CD14-positive monocyte (primary cell): ENCODE results near the gene TAF10. TPM values are rescaled to one million over a fixed set of nuclear protein-coding genes. Genes with fewer than 3 reads are reported as not detected.

Source experiments
- DNase-seq, 3 donors: peaks; one replicate each; pipeline ENCODE4 v3.0.0-alpha.2; 2011 to 2022
- H2AFZ ChIP-seq: 2 replicates; pipeline ENCODE4 v1.6.0; 2012; ENCODE audit warnings: mild to moderate bottlenecking, low read depth, low read length, inconsistent platforms; ENCODE audit not compliant: insufficient read depth, poor library complexity, severe bottlenecking
- H3K27ac ChIP-seq, 2 donors: 1 replicate in 1 of 2; 2 replicates in 1 of 2; pipeline ENCODE4 v1.5.1; 2012 to 2013; ENCODE audit warnings: low read length in 2 of 2, control low read depth in 1 of 2, inconsistent platforms in 1 of 2, low read depth in 1 of 2, mild to moderate bottlenecking in 1 of 2
- H3K27me3 ChIP-seq, 2 donors: one replicate each; pipeline versions ENCODE4 v1.6.0 to v1.6.1; 2011 to 2013; ENCODE audit warnings: low read length in 2 of 2; ENCODE audit not compliant: control insufficient read depth in 2 of 2, insufficient read depth in 2 of 2
- H3K36me3 ChIP-seq, 2 donors: replicated peaks in 1 of 2; 1 replicate in 1 of 2; 2 replicates in 1 of 2; pipeline versions ENCODE4 v1.5.1 to v1.6.1; 2012 to 2013; ENCODE audit warnings: low read length in 2 of 2, control low read depth in 1 of 2, inconsistent platforms in 1 of 2, mild to moderate bottlenecking in 1 of 2; ENCODE audit not compliant: insufficient read depth in 2 of 2, control insufficient read depth in 1 of 2
- H3K4me1 ChIP-seq, 2 donors: 1 replicate in 1 of 2; 2 replicates in 1 of 2; pipeline versions ENCODE4 v1.5.1 to v1.6.1; 2012 to 2013; ENCODE audit warnings: low read length in 2 of 2, control low read depth in 1 of 2, inconsistent platforms in 1 of 2, mild to moderate bottlenecking in 1 of 2, moderate library complexity in 1 of 2; ENCODE audit not compliant: insufficient read depth in 2 of 2, control insufficient read depth in 1 of 2
- H3K4me2 ChIP-seq: replicated peaks from 2 replicates; pipeline ENCODE3; 2012; ENCODE audit warnings: low read length, moderate library complexity, mild to moderate bottlenecking; ENCODE audit not compliant: poor library complexity, severe bottlenecking; ENCODE audit errors: extremely low read depth
- H3K4me3 ChIP-seq, 3 experiments: fragments of 200-600 bp in 1 of 3; sonication (generic) in 1 of 3; replicated peaks in 1 of 3; 1 replicate in 2 of 3; 2 replicates in 1 of 3; pipeline ENCODE4 v1.5.1; 2011 to 2013; ENCODE audit warnings: low read length in 3 of 3, mild to moderate bottlenecking in 3 of 3, control low read depth in 2 of 3, low read depth in 2 of 3, inconsistent platforms in 1 of 3, moderate library complexity in 1 of 3
- H3K79me2 ChIP-seq: 2 replicates; pipeline ENCODE4 v1.6.0; 2012; ENCODE audit warnings: mild to moderate bottlenecking, control low read depth, inconsistent platforms, low read length, moderate library complexity; ENCODE audit not compliant: insufficient read depth
- H3K9ac ChIP-seq: 2 replicates; pipeline ENCODE4 v1.6.0; 2017; ENCODE audit warnings: low read length, mild to moderate bottlenecking; ENCODE audit not compliant: insufficient read depth, poor library complexity, severe bottlenecking
- H3K9me3 ChIP-seq, 2 donors: replicated peaks in 1 of 2; 1 replicate in 1 of 2; 2 replicates in 1 of 2; pipeline versions ENCODE4 v1.5.1 to v1.6.1; 2012 to 2013; ENCODE audit warnings: low read length in 2 of 2, control low read depth in 1 of 2; ENCODE audit not compliant: control insufficient read depth in 1 of 2, insufficient read depth in 1 of 2
- H4K20me1 ChIP-seq: 2 replicates; pipeline ENCODE4 v1.6.0; 2012; ENCODE audit warnings: mild to moderate bottlenecking, low read length, control low read depth, moderate library complexity; ENCODE audit not compliant: insufficient read depth
- H3K27ac Mint-ChIP-seq, 7 donors: one replicate each; pipeline ENCODE4 v1.8.0; 2020; ENCODE audit warnings: mild to moderate bottlenecking in 7 of 7, mixed read lengths in 7 of 7, moderate library complexity in 6 of 7, inconsistent platforms in 2 of 7
- H3K27me3 Mint-ChIP-seq, 3 donors: one replicate each; pipeline ENCODE4 v1.8.0; 2021 to 2022; ENCODE audit warnings: low read depth in 3 of 3, mild to moderate bottlenecking in 3 of 3, mixed read lengths in 3 of 3, moderate library complexity in 3 of 3, inconsistent platforms in 1 of 3
- H3K36me3 Mint-ChIP-seq, 2 donors: one replicate each; pipeline ENCODE4 v1.8.0; 2020; ENCODE audit warnings: mixed read lengths in 2 of 2, inconsistent platforms in 1 of 2, mild to moderate bottlenecking in 1 of 2
- H3K4me1 Mint-ChIP-seq: one replicate; pipeline ENCODE4 v1.8.0; 2020; ENCODE audit warnings: mild to moderate bottlenecking, mixed read lengths
- H3K4me3 Mint-ChIP-seq, 2 donors: one replicate each; pipeline ENCODE4 v1.8.0; 2020; ENCODE audit warnings: mild to moderate bottlenecking in 2 of 2, mixed read lengths in 2 of 2, moderate library complexity in 1 of 2
- H3K9me3 Mint-ChIP-seq, 7 donors: one replicate each; pipeline ENCODE4 v1.8.0; 2020 to 2022; ENCODE audit warnings: mixed read lengths in 7 of 7, mild to moderate bottlenecking in 6 of 7, moderate library complexity in 6 of 7, inconsistent platforms in 2 of 7
- CTCF ChIP-seq: fragments of 200-600 bp; IDR thresholded peaks from one replicate; pipeline ENCODE4 v1.8.0; 2022; ENCODE audit warnings: antibody characterized with exemption, mild to moderate bottlenecking
- WGBS: methylation state at CpG from one replicate; pipeline ENCODE4 v1.1.5; 2013; ENCODE audit warnings: missing lambda C conversion rate; ENCODE audit not compliant: insufficient coverage; 5-methylcytosine and 5-hydroxymethylcytosine counted together
- intact Hi-C, 2 donors: fragments of 100-400 bp; cut with micrococcal nuclease; formaldehyde crosslinking; loops; one replicate each; pipeline versions ENCODE4 v1.15.0 to v1.15.1; 2023
- polyA plus RNA-seq, 3 donors: library from polyadenylated mRNA; depleted of rRNA in 1 of 3; unstranded in 2 of 3; stranded (reverse) in 1 of 3; fragments of 300-500 nt in 2 of 3; fragments of >200 nt in 1 of 3; fragmentation: Illumina TruSeq in 2 of 3; gene quantifications; 1 replicate in 2 of 3; 2 replicates in 1 of 3; pipeline ENCODE4 v1.2.3, GENCODE V29; 2012 to 2021

Gene TAF10
- polyA plus RNA-seq, 3 donors: 137 to 233 (median 232) TPM

DNA sequence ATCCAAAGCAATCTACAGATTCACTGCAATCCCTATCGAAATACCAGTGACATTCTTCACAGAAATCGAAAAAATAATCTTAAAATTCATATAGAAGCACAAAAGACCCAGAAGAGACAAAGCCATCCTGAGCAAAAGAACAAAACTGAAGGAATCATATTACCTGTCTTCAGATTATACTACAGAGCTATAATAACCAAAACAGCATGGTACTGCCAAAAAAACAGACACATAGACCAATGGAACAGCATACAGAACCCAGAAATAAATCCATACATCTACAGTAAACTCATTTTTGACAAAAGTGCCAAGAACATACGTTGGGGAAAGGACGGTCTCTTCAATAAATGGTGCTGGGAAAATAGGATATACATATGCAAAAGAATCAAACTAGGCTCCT lies 27.5 kb downstream of the TAF10 start:
- Histone ChIP-seq H3K9ac (no peak overlapping the region), H3K4me1 (no peaks in the 10 kb centered on the region), H3K79me2 (no peaks in the 10 kb centered on the region), H3K36me3 (peaks cover 4 to 20% of the 10 kb centered on the region in 2 donors), H3K4me3 (no peak overlapping the region), H3K9me3 (peaks cover 6 to 12% of the 10 kb centered on the region in 2 donors), H3K27ac (no peak overlapping the region), H2AFZ (no peak overlapping the region), H4K20me1 (no peaks in the 10 kb centered on the region), H3K4me2 (no peak overlapping the region), H3K27me3 (no peaks in the 10 kb centered on the region)
- H3K4me1 Mint-ChIP-seq: no peaks in the 10 kb centered on the region
- no peak for TF ChIP-seq CTCF
- intact Hi-C loops: no loop called here
- no peak overlapping the region for H3K4me3 Mint-ChIP-seq
- H3K9me3 Mint-ChIP-seq: peaks cover 17 to 27% (median 23%) of the 10 kb centered on the region in 7 donors
- 100% methylated on average over 2 of the region's 4 CpGs for WGBS
- H3K27me3 Mint-ChIP-seq: no peaks in the 10 kb centered on the region
- DNase-seq: no peak
- no peak overlapping the region for H3K27ac Mint-ChIP-seq
- H3K36me3 Mint-ChIP-seq: peaks cover 39 to 64% of the 10 kb centered on the region in 2 donors

DNA sequence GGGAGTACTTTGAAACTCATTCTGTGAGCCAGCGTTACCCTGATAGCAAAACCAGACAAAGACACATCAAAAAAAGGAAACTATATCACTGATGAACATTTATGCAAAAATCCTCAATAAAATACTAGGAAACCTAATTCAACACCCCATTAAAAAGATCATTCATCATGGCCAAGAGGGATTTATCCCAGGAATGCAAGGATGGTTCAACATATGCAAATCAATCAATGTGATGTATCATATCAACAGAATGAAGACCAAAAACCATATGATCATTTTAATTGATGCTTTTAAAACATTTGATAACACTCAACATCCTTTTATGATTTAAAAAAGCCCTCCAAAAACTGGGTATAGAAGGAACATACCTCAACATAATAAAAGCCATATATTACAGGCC lies 28.4 kb downstream of the TAF10 start:
- Histone ChIP-seq H3K27ac (no peak overlapping the region), H4K20me1 (no peaks in the 10 kb centered on the region), H3K9me3 (peaks cover 6 to 12% of the 10 kb centered on the region in 2 donors), H3K36me3 (peaks cover 4 to 20% of the 10 kb centered on the region in 2 donors), H3K9ac (no peak overlapping the region), H3K27me3 (no peaks in the 10 kb centered on the region), H2AFZ (no peak overlapping the region), H3K4me3 (no peak overlapping the region), H3K4me2 (no peak overlapping the region), H3K4me1 (no peaks in the 10 kb centered on the region), H3K79me2 (no peaks in the 10 kb centered on the region)
- intact Hi-C loops: no loop called here
- no peak overlapping the region for H3K4me3 Mint-ChIP-seq
- no peak for TF ChIP-seq CTCF
- H3K27ac Mint-ChIP-seq: no peak overlapping the region
- no peak for DNase-seq
- peaks cover 17 to 27% (median 23%) of the 10 kb centered on the region in 7 donors for H3K9me3 Mint-ChIP-seq
- H3K27me3 Mint-ChIP-seq: no peaks in the 10 kb centered on the region
- H3K36me3 Mint-ChIP-seq: peaks cover 39 to 59% of the 10 kb centered on the region in 2 donors
- H3K4me1 Mint-ChIP-seq: no peaks in the 10 kb centered on the region
- WGBS: no CpG with 5 or more reads among the region's 1 CpG
